HEK293T (cell line): ENCODE measurements around the gene SP140L.

ENCODE experiments used
- ARNT ChIP-seq: fragments of 450-650 bp; IDR thresholded peaks from 2 replicates; pipeline ENCODE4 v1.6.1; 2017; ENCODE audit warnings: mild to moderate bottlenecking
- CTBP1 ChIP-seq: fragments of 450-650 bp; IDR thresholded peaks from 2 replicates; pipeline ENCODE4 v1.6.1; 2016; ENCODE audit warnings: borderline replicate concordance
- ELF4 ChIP-seq: fragments of 450-650 bp; IDR thresholded peaks from 2 replicates; pipeline ENCODE4 v1.6.1; 2017; ENCODE audit warnings: antibody characterized with exemption
- FOXA1 ChIP-seq: fragments of 450-650 bp; IDR thresholded peaks from 2 replicates; pipeline ENCODE4 v1.6.1; 2016; ENCODE audit warnings: mild to moderate bottlenecking
- FOXK2 ChIP-seq: fragments of 450-650 bp; IDR thresholded peaks from 2 replicates; pipeline ENCODE4 v1.6.1; 2016; ENCODE audit warnings: mild to moderate bottlenecking
- FOXM1 ChIP-seq: fragments of 450-650 bp; IDR thresholded peaks from 2 replicates; pipeline ENCODE4 v1.6.1; 2017; ENCODE audit warnings: mild to moderate bottlenecking, borderline replicate concordance
- HDGF ChIP-seq: fragments of 450-650 bp; IDR thresholded peaks from 2 replicates; pipeline ENCODE4 v1.6.1; 2017; ENCODE audit warnings: antibody characterized with exemption, borderline replicate concordance
- PKNOX1 ChIP-seq: fragments of 450-650 bp; IDR thresholded peaks from 2 replicates; pipeline ENCODE4 v1.6.1; 2016
- SP1 ChIP-seq: fragments of 450-650 bp; IDR thresholded peaks from 2 replicates; pipeline ENCODE4 v1.6.1; 2017
- TARDBP ChIP-seq: fragments of 450-650 bp; IDR thresholded peaks from 2 replicates; pipeline ENCODE4 v1.6.1; 2016
- ZNF384 ChIP-seq: fragments of 450-650 bp; IDR thresholded peaks from 2 replicates; pipeline ENCODE4 v1.6.1; 2016

GRCh38 chr2:230429513-230429912, 102.5 kb downstream of the SP140L start:
- TF ChIP-seq FOXM1 (no peak), CTBP1 (no peak), SP1 (no peak), FOXA1 (no peak), PKNOX1 (no peak), ELF4 (no peak), TARDBP (no peak), ARNT (no peak), HDGF (no peak), FOXK2 (no peak), ZNF384 (no peak)
